Astrocyte (in vitro differentiated cells and primary cell): ENCODE results near the gene CABP7. TPM values are rescaled to one million over a fixed set of nuclear protein-coding genes. Genes with fewer than 3 reads are reported as not detected.

Source experiments
- DNase-seq: peaks from one replicate; pipeline ENCODE4 v3.0.0-alpha.2; 2010; ENCODE audit warnings: low read depth
- FAIRE-seq: peaks from 2 replicates; lab custom pipeline; 2011; peaks lifted over from hg19 to GRCh38; lab: Jason Lieb, UNC
- H2AFZ ChIP-seq: 2 replicates; pipeline ENCODE4 v1.6.0; 2012; ENCODE audit warnings: low read depth, low read length, inconsistent platforms
- H3K27ac ChIP-seq: 2 replicates; pipeline ENCODE4 v1.5.1; 2011; ENCODE audit warnings: low read depth, low read length, inconsistent platforms
- H3K27me3 ChIP-seq: 2 replicates; pipeline ENCODE4 v1.6.0; 2011; ENCODE audit warnings: low read length, inconsistent platforms; ENCODE audit not compliant: insufficient read depth
- H3K36me3 ChIP-seq: 2 replicates; pipeline ENCODE4 v1.5.1; 2011; ENCODE audit warnings: low read length, inconsistent platforms; ENCODE audit not compliant: insufficient read depth
- H3K4me1 ChIP-seq: 2 replicates; pipeline ENCODE4 v1.5.1; 2011; ENCODE audit warnings: low read length, inconsistent platforms; ENCODE audit not compliant: insufficient read depth
- H3K4me2 ChIP-seq: 2 replicates; pipeline ENCODE4 v1.6.0; 2012; ENCODE audit warnings: low read length, inconsistent platforms
- H3K4me3 ChIP-seq: 2 replicates; pipeline ENCODE4 v1.5.1; 2011; ENCODE audit warnings: low read depth, mild to moderate bottlenecking, low read length, inconsistent platforms; ENCODE audit not compliant: insufficient read depth
- H3K79me2 ChIP-seq: 2 replicates; pipeline ENCODE4 v1.6.0; 2012; ENCODE audit warnings: mild to moderate bottlenecking, low read length, inconsistent platforms; ENCODE audit not compliant: insufficient read depth
- H3K9ac ChIP-seq: 2 replicates; pipeline ENCODE4 v1.6.0; 2012; ENCODE audit warnings: mild to moderate bottlenecking, low read length, inconsistent platforms
- H3K9me3 ChIP-seq: 2 replicates; pipeline ENCODE4 v1.5.1; 2012; ENCODE audit warnings: low read depth, mild to moderate bottlenecking, low read length, inconsistent platforms; ENCODE audit not compliant: insufficient read depth
- H4K20me1 ChIP-seq: 2 replicates; pipeline ENCODE4 v1.6.0; 2012; ENCODE audit warnings: low read length, inconsistent platforms; ENCODE audit not compliant: insufficient read depth
- H3K27ac Mint-ChIP-seq: one replicate; pipeline ENCODE4 v1.8.0; 2021; ENCODE audit warnings: mild to moderate bottlenecking, mixed read lengths; ENCODE audit not compliant: unreplicated experiment
- H3K27me3 Mint-ChIP-seq: one replicate; pipeline ENCODE4 v1.8.0; 2021; ENCODE audit warnings: low read depth, mixed read lengths; ENCODE audit not compliant: unreplicated experiment
- H3K36me3 Mint-ChIP-seq: one replicate; pipeline ENCODE4 v1.8.0; 2021; ENCODE audit warnings: low read depth, mixed read lengths; ENCODE audit not compliant: unreplicated experiment
- H3K4me1 Mint-ChIP-seq: one replicate; pipeline ENCODE4 v1.8.0; 2021; ENCODE audit warnings: low read depth, mixed read lengths; ENCODE audit not compliant: unreplicated experiment
- H3K4me3 Mint-ChIP-seq: one replicate; pipeline ENCODE4 v1.8.0; 2021; ENCODE audit warnings: mild to moderate bottlenecking, moderate library complexity, mixed read lengths; ENCODE audit not compliant: unreplicated experiment
- H3K9me3 Mint-ChIP-seq: one replicate; pipeline ENCODE4 v1.8.0; 2021; ENCODE audit warnings: mild to moderate bottlenecking, mixed read lengths; ENCODE audit not compliant: unreplicated experiment
- EZH2 ChIP-seq: IDR thresholded peaks from 2 replicates; pipeline ENCODE4 v1.6.1; 2012; ENCODE audit warnings: mild to moderate bottlenecking, low read length, inconsistent platforms; ENCODE audit not compliant: insufficient read depth
- total RNA-seq: library from RNA; stranded (reverse); gene quantifications from 2 replicates; pipeline ENCODE4 v1.2.1, GENCODE V29; 2021
- TF ChIP-seq, protein P1 (sequence below): IDR thresholded peaks from 2 replicates; pipeline ENCODE4 v1.5.1; 2011; ENCODE audit warnings: low read depth, mild to moderate bottlenecking, inconsistent platforms, low read length, moderate library complexity; ENCODE audit not compliant: insufficient read depth

CABP7 gene
- total RNA-seq, 1 donor from 2014 or later, result not detected

DNA sequence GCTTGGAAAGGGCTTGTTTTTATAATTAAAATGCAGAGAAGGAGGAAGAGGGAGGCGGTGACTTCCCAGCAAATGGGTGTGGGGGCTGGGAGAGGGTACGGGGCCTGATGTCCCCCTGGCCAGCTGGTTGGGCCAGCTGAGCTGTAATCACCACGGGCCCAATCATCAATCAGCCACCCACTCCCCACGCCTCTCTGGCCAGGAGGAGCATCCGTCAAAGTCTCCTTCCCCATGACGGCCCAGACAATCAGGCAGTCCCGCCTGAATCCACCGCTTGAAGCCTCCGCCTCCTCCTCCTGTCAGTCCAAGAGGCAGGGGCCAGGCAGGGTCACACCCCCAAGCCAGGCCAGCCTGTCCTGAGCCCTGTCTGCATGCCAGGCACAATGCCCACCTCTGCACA is 13.3 kb upstream of the CABP7 start:
- Mint-ChIP-seq H3K4me1 (no peaks in the 10 kb centered on the region), H3K36me3 (no peaks in the 10 kb centered on the region), H3K9me3 (no peaks in the 10 kb centered on the region), H3K27ac (no peak overlapping the region), H3K27me3 (peaks cover 63% of the 10 kb centered on the region), H3K4me3 (no peak overlapping the region)
- Histone ChIP-seq H3K4me1 (peaks cover 14% of the 10 kb centered on the region), H3K4me3 (no peak overlapping the region), H3K27ac (no peak overlapping the region), H3K4me2 (no peak overlapping the region), H3K36me3 (no peaks in the 10 kb centered on the region), H3K79me2 (no peaks in the 10 kb centered on the region), H4K20me1 (peaks cover 15% of the 10 kb centered on the region), H3K27me3 (no peaks in the 10 kb centered on the region), H3K9me3 (no peaks in the 10 kb centered on the region), H3K9ac (no peak overlapping the region), H2AFZ (no peak overlapping the region)
- FAIRE-seq (no peak), DNase-seq (peak; percentile 23)
- TF ChIP-seq, protein P1, sequence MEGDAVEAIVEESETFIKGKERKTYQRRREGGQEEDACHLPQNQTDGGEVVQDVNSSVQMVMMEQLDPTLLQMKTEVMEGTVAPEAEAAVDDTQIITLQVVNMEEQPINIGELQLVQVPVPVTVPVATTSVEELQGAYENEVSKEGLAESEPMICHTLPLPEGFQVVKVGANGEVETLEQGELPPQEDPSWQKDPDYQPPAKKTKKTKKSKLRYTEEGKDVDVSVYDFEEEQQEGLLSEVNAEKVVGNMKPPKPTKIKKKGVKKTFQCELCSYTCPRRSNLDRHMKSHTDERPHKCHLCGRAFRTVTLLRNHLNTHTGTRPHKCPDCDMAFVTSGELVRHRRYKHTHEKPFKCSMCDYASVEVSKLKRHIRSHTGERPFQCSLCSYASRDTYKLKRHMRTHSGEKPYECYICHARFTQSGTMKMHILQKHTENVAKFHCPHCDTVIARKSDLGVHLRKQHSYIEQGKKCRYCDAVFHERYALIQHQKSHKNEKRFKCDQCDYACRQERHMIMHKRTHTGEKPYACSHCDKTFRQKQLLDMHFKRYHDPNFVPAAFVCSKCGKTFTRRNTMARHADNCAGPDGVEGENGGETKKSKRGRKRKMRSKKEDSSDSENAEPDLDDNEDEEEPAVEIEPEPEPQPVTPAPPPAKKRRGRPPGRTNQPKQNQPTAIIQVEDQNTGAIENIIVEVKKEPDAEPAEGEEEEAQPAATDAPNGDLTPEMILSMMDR, result no peak
- no peak for TF ChIP-seq EZH2

DNA sequence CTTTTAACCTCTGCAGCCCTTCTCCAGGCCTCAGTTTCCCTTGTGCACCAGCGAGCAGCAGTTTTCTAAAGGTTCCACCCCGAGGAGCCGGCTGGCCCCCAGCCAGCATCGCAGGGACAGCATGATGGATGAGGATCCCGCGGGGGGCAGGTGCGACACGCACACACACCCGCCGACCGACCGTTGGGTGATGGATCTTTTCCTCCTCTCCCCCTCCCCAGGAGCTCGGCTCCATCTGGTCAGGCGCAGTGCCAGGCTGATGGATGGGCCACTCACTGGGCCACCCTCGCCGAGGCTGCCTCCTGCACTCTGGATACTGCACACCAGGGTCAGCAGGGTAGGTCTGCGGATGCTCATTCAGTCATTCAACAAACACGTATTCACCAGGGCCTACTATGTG is 12.8 kb upstream of the CABP7 start:
- Histone ChIP-seq H3K4me3 (no peak overlapping the region), H3K9ac (no peak overlapping the region), H3K9me3 (no peaks in the 10 kb centered on the region), H3K4me2 (no peak overlapping the region), H3K4me1 (peaks cover 9% of the 10 kb centered on the region), H3K79me2 (no peaks in the 10 kb centered on the region), H3K27me3 (no peaks in the 10 kb centered on the region), H3K36me3 (no peaks in the 10 kb centered on the region), H3K27ac (no peak overlapping the region), H2AFZ (no peak overlapping the region), H4K20me1 (peaks cover 9% of the 10 kb centered on the region)
- Mint-ChIP-seq H3K4me3 (no peak overlapping the region), H3K27ac (no peak overlapping the region), H3K27me3 (peaks cover 62% of the 10 kb centered on the region), H3K36me3 (no peaks in the 10 kb centered on the region), H3K9me3 (no peaks in the 10 kb centered on the region), H3K4me1 (no peaks in the 10 kb centered on the region)
- FAIRE-seq (no peak), DNase-seq (no peak)
- TF ChIP-seq, protein P1, result no peak
- no peak for TF ChIP-seq EZH2

DNA sequence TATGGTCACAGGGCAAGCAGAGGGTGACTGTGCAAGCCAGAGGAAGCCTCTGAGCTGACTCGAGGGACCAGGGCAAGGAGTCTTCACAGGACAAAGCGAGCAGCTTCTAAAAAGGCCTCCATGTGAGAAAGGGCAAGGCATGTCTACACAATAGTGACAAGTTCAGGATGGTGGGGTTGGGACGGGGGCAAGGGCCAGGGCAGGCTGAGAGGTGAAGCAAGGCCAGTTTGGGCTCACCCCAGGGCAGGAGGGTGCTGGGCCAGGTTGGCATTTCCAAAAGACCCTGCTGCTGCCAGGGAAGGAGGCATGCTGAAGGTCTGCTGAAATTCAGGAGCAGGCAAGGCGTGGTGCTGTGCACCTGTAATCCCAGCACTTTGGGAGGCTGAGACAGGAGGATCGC is 12.3 kb upstream of the CABP7 start:
- Mint-ChIP-seq H3K9me3 (no peaks in the 10 kb centered on the region), H3K27me3 (peaks cover 66% of the 10 kb centered on the region), H3K27ac (no peak overlapping the region), H3K4me3 (no peak overlapping the region), H3K4me1 (no peaks in the 10 kb centered on the region), H3K36me3 (no peaks in the 10 kb centered on the region)
- Histone ChIP-seq H3K4me2 (no peak overlapping the region), H3K27ac (no peak overlapping the region), H3K27me3 (no peaks in the 10 kb centered on the region), H3K36me3 (no peaks in the 10 kb centered on the region), H3K4me1 (peaks cover 8% of the 10 kb centered on the region), H3K9me3 (no peaks in the 10 kb centered on the region), H4K20me1 (peaks cover 5% of the 10 kb centered on the region), H3K9ac (no peak overlapping the region), H3K4me3 (no peak overlapping the region), H3K79me2 (no peaks in the 10 kb centered on the region), H2AFZ (no peak overlapping the region)
- DNase-seq (no peak), FAIRE-seq (no peak)
- TF ChIP-seq, protein P1, result no peak
- TF ChIP-seq EZH2, result no peak
